Gastroesophageal sphincter (tissue), 3 donors: Measurements from ENCODE around the gene CCNY.

Experiments used
- POLR2AphosphoS5 ChIP-seq: sonication (generic); formaldehyde crosslinking; IDR thresholded peaks from one replicate; pipeline ENCODE4 v1.6.1; 2017; ENCODE audit warnings: antibody characterized with exemption
- TF ChIP-seq, protein P1 (sequence below), 4 experiments: fragments of 200-600 bp in 2 of 4; fragments of 450-650 bp in 2 of 4; sonication (generic) in 1 of 4; IDR thresholded peaks; one replicate each; pipeline ENCODE4 v1.5.1; 2017 to 2019; ENCODE audit warnings: antibody characterized with exemption in 4 of 4, mild to moderate bottlenecking in 2 of 4, moderate library complexity in 2 of 4

- TF ChIP-seq, protein P1, sequence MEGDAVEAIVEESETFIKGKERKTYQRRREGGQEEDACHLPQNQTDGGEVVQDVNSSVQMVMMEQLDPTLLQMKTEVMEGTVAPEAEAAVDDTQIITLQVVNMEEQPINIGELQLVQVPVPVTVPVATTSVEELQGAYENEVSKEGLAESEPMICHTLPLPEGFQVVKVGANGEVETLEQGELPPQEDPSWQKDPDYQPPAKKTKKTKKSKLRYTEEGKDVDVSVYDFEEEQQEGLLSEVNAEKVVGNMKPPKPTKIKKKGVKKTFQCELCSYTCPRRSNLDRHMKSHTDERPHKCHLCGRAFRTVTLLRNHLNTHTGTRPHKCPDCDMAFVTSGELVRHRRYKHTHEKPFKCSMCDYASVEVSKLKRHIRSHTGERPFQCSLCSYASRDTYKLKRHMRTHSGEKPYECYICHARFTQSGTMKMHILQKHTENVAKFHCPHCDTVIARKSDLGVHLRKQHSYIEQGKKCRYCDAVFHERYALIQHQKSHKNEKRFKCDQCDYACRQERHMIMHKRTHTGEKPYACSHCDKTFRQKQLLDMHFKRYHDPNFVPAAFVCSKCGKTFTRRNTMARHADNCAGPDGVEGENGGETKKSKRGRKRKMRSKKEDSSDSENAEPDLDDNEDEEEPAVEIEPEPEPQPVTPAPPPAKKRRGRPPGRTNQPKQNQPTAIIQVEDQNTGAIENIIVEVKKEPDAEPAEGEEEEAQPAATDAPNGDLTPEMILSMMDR (IDR thresholded peaks at IDR 0.05), result no peak
- TF ChIP-seq POLR2AphosphoS5, result no peak
These were observed 157.1 kb downstream of the CCNY start for GRCh38 chr10:35493196-35494118.
